SK-N-SH treated with all-trans-retinoic acid at 6 μM for 48 hours (cell line): ENCODE data around the gene UNC13C.

Experiments used
- ARNTL ChIP-seq: fragments of 450-650 bp; formaldehyde crosslinking; IDR thresholded peaks from 2 replicates; pipeline ENCODE4 v1.5.0; 2020; ENCODE audit warnings: low read depth, mild to moderate bottlenecking, moderate library complexity, borderline replicate concordance
- CSRNP3 ChIP-seq: fragments of 250-450 bp; sonication (Bioruptor Pico); IDR thresholded peaks from 2 replicates; pipeline ENCODE4 v1.5.1; 2021; ENCODE audit warnings: mild to moderate bottlenecking, moderate library complexity
- ISL1 ChIP-seq: fragments of 250-450 bp; sonication (Bioruptor Pico); IDR thresholded peaks from 2 replicates; pipeline ENCODE4 v2.1.2; 2022; ENCODE audit warnings: mild to moderate bottlenecking, moderate library complexity
- PATZ1 ChIP-seq: fragments of 250-450 bp; sonication (Bioruptor Pico); IDR thresholded peaks from 2 replicates; pipeline ENCODE4 v1.8.0; 2020; ENCODE audit warnings: mild to moderate bottlenecking, moderate library complexity, borderline replicate concordance
- POU6F1 ChIP-seq: fragments of 250-450 bp; sonication (Bioruptor Pico); IDR thresholded peaks from 2 replicates; pipeline ENCODE4 v1.8.0; 2021; ENCODE audit warnings: low read depth, mild to moderate bottlenecking, moderate library complexity, borderline replicate concordance
- RARB ChIP-seq: fragments of 250-450 bp; sonication (Bioruptor Pico); IDR thresholded peaks from 2 replicates; pipeline ENCODE4 v1.8.0; 2021; ENCODE audit warnings: mild to moderate bottlenecking, moderate library complexity
- SNAI2 ChIP-seq: fragments of 250-450 bp; sonication (Bioruptor Pico); IDR thresholded peaks from 2 replicates; pipeline ENCODE4 v1.5.0; 2020; ENCODE audit warnings: mild to moderate bottlenecking, moderate library complexity
- TSHZ2 ChIP-seq: fragments of 250-450 bp; sonication (Bioruptor Pico); IDR thresholded peaks from 2 replicates; pipeline ENCODE4 v1.5.0; 2020; ENCODE audit warnings: mild to moderate bottlenecking, moderate library complexity
- ZC3H10 ChIP-seq: fragments of 250-450 bp; sonication (Bioruptor Pico); IDR thresholded peaks from 2 replicates; pipeline ENCODE4 v1.5.1; 2021; ENCODE audit warnings: mild to moderate bottlenecking, moderate library complexity
- ZFP3 ChIP-seq: fragments of 250-450 bp; sonication (Bioruptor Pico); IDR thresholded peaks from 2 replicates; pipeline ENCODE4 v1.5.0; 2020; ENCODE audit warnings: mild to moderate bottlenecking, moderate library complexity
- ZFP30 ChIP-seq: fragments of 450-650 bp; formaldehyde crosslinking; IDR thresholded peaks from 2 replicates; pipeline ENCODE4 v1.5.0; 2022; ENCODE audit warnings: mild to moderate bottlenecking, moderate library complexity
- ZNF8 ChIP-seq: fragments of 450-650 bp; formaldehyde crosslinking; IDR thresholded peaks from 2 replicates; pipeline ENCODE4 v1.5.0; 2020; ENCODE audit warnings: mild to moderate bottlenecking, moderate library complexity

GRCh38 chr15:54082836-54083492 is 104.7 kb downstream of the UNC13C start:
- TF ChIP-seq ZNF8 (CRISPR knock-in tag) (no peak), SNAI2 (CRISPR knock-in tag) (no peak), ZFP30 (CRISPR knock-in tag) (no peak), ARNTL (CRISPR knock-in tag) (no peak), CSRNP3 (CRISPR knock-in tag) (no peak), RARB (CRISPR knock-in tag) (no peak), POU6F1 (CRISPR knock-in tag) (no peak), ZFP3 (CRISPR knock-in tag) (no peak), PATZ1 (CRISPR knock-in tag) (no peak), TSHZ2 (CRISPR knock-in tag) (no peak), ZC3H10 (no peak), ISL1 (no peak)
